GM18499 (cell line): ENCODE data around the gene PRKCZ.

Experiments used
- ATAC-seq: cut with Tn5 transposase; IDR thresholded peaks from one replicate; pipeline ENCODE4 v1.9.1; 2021; ENCODE audit warnings: moderate number of reproducible peaks; ENCODE audit not compliant: insufficient read depth, unreplicated experiment

Gene PRKCZ

GRCh38 chr1:2049718-2050431, at the start of gene PRKCZ:
Gene PRKCZ (plus strand): TSS chr1:2050411. CDS start chr1:2050631, 220 bp downstream.
- no peak for ATAC-seq

GRCh38 chr1:2000432-2000831, 49.8 kb upstream of the PRKCZ start:
- ATAC-seq, result no peak

- no peak for ATAC-seq
Observed at GRCh38 chr1:2000850-2001249, 49.4 kb upstream of the PRKCZ start.

- no peak for ATAC-seq
Observed at GRCh38 chr1:2001773-2002411, 48.3 kb upstream of the PRKCZ start.

- no peak for ATAC-seq
Observed at GRCh38 chr1:2003541-2004131, 46.6 kb upstream of the PRKCZ start, which contains the start of gene CFAP74. Gene CFAP74 (minus strand): TSS chr1:2003786. CDS start chr1:1990956, 12,830 bp downstream.

- no peak for ATAC-seq
Observed at GRCh38 chr1:2004856-2005255, 45.4 kb upstream of the PRKCZ start.

GRCh38 chr1:2009101-2010053, 40.8 kb upstream of the PRKCZ start:
- ATAC-seq, result no peak

- no peak for ATAC-seq
Observed at GRCh38 chr1:2014181-2014580, 36.0 kb upstream of the PRKCZ start.

GRCh38 chr1:2014741-2015735, 35.2 kb upstream of the PRKCZ start:
- no peak for ATAC-seq

GRCh38 chr1:2016123-2016522, 34.1 kb upstream of the PRKCZ start:
- ATAC-seq, result no peak

GRCh38 chr1:2018217-2019171, 31.7 kb upstream of the PRKCZ start:
- no peak for ATAC-seq

GRCh38 chr1:2019172-2019543, 31.1 kb upstream of the PRKCZ start, which contains the start of gene GABRD:
Gene GABRD (plus strand): TSS chr1:2019345. CDS start chr1:2019424, 79 bp downstream.
- ATAC-seq, result no peak

- no peak for ATAC-seq
Observed at GRCh38 chr1:2019571-2020309, 30.5 kb upstream of the PRKCZ start.

- ATAC-seq, result no peak
Observed at GRCh38 chr1:2020310-2020655, 29.9 kb upstream of the PRKCZ start.

GRCh38 chr1:2021550-2021949, 28.7 kb upstream of the PRKCZ start:
- ATAC-seq, result no peak

GRCh38 chr1:2022063-2022770, 28.0 kb upstream of the PRKCZ start:
- no peak for ATAC-seq

GRCh38 chr1:2023187-2023586, 27.0 kb upstream of the PRKCZ start:
- no peak for ATAC-seq
